GM12872 (cell line): ENCODE data around the gene HMG20A.

ENCODE experiments used
- TF ChIP-seq, protein P1 (sequence below): IDR thresholded peaks from 3 replicates; pipeline ENCODE4 v1.5.1; 2011; ENCODE audit warnings: low read depth, mild to moderate bottlenecking, low read length, moderate library complexity; ENCODE audit not compliant: insufficient read depth

HMG20A gene

DNA sequence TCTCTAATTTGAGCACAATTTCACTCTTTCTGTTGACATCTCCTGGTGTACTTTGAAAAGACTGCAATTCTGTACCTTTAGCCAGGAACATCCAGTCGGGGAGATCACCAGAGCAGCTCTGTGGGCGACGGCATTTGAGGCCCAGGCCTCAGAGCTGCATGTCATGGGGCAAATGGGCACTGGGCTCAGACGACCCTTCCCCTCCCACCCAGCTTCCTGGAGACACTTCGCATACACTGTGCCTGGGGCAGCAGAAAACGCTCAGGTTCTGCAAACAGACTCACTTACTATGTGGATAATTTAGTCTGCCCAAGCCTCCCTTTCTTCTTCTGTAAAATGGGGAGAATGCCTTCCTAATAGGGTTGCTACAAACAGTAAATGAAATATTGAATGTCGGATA, 96.9 kb downstream of the HMG20A start:
- TF ChIP-seq, protein P1, sequence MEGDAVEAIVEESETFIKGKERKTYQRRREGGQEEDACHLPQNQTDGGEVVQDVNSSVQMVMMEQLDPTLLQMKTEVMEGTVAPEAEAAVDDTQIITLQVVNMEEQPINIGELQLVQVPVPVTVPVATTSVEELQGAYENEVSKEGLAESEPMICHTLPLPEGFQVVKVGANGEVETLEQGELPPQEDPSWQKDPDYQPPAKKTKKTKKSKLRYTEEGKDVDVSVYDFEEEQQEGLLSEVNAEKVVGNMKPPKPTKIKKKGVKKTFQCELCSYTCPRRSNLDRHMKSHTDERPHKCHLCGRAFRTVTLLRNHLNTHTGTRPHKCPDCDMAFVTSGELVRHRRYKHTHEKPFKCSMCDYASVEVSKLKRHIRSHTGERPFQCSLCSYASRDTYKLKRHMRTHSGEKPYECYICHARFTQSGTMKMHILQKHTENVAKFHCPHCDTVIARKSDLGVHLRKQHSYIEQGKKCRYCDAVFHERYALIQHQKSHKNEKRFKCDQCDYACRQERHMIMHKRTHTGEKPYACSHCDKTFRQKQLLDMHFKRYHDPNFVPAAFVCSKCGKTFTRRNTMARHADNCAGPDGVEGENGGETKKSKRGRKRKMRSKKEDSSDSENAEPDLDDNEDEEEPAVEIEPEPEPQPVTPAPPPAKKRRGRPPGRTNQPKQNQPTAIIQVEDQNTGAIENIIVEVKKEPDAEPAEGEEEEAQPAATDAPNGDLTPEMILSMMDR = no peak

DNA sequence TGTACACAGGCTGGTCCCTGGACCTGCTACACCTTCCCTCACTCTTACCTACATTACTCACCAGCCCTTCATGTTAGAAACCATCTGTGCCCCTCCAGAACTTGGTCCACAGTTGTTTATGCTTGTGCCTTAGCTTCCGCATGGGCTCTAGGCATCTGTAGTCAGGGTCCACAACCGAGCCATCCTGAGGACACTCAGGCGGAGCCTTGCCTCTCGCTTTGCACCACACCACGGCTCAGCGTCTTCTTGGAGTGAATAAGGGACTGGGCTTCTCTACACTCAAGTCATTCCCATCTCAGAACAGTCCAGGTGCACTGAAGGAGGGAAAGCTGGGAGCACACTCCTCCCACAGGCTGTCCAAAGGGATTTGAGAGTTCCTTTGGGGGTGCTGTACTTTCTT, 97.8 kb downstream of the HMG20A start:
- TF ChIP-seq, protein P1 = no peak

DNA sequence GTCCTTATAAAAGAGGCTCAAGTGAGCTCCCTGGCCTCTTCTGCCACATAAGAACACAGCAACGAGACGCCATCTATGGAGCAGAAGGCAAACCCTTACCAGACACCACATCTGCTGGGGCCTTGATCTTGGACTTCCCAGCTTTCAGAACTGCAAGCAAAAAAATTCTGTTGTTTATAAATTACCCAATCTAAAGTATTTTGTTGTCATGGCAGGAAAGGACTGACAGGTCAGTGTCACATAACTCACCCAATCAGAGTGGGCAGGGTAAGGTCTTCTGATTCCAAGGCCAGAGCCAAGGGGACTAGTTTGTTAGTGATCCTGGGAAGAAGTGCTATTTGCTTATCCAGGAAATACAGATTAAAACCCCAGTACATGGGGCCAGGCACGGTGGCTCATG, 98.9 kb downstream of the HMG20A start:
- TF ChIP-seq, protein P1 = no peak

DNA sequence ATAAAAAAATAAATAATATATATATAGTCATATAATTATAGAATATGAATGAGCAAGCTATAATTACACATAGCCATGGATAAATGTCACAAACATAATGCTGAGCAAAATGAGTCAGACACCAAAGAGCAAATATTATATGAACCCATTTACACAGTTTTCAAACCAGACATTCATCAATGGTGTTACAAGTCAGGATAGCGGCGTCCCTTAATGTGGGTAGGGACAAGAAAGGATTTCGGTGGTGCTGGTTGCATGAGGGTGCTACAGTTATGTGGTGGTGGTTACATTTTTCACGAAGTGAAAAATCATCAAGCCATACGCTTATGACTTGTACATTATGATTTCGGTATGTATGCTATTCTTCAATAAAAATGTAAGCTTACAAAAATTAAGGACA, 100.5 kb downstream of the HMG20A start:
- TF ChIP-seq, protein P1 = no peak

DNA sequence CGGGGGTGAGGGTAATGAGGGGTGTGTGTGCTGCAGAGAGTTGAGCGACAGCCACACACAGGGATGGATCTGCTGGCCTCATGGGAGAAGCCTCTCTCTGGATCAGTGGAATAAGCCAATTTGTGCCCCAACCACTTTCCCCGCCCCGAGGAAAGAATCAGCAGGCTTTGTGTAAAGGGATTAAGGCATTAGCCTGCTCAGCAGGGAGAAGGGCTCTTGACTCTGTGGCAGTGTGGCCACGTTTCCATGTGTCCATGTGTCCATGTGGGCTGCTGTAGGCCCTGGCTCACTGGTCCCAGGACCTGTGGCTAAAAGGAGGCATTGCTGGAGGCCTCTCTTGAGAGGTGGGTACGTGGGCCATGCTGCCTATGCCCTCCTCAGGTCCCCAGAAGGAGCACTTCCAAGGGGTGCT, 104.7 kb downstream of the HMG20A start:
- TF ChIP-seq, protein P1 = no peak

DNA sequence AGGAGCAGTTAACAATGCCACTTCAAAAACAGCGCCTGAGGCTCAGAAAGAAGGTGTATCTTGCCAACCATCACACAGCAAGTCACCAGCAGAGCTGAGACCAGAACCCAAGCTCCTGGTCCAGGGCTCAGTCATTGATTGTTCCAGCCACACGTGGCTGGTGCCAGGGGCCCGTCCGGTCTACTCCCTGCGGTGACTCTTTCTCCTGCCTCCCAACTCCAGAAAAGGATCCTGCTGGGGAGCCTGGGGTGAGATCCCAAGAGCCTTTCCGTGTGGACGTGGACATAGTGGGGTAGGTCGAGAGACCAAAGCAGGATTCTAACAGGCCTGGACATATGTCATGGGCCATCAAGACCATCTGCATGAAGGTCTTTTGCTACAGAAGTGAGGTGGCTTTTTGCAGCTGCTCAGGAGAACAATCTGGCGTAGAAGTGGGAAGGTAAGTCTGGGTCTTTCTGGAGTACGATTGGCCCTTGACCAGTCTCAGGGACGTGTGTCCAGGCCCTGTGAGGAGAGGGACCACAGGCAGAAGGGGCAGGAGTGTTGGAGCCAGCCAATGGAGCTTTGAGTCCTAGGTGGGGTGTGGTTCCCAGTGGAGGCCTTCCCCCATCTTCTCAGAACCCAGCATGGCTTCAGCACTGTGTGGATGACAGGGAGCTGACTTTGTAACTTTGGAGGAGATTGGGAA, 105.4 kb downstream of the HMG20A start:
- TF ChIP-seq, protein P1 = no peak

DNA sequence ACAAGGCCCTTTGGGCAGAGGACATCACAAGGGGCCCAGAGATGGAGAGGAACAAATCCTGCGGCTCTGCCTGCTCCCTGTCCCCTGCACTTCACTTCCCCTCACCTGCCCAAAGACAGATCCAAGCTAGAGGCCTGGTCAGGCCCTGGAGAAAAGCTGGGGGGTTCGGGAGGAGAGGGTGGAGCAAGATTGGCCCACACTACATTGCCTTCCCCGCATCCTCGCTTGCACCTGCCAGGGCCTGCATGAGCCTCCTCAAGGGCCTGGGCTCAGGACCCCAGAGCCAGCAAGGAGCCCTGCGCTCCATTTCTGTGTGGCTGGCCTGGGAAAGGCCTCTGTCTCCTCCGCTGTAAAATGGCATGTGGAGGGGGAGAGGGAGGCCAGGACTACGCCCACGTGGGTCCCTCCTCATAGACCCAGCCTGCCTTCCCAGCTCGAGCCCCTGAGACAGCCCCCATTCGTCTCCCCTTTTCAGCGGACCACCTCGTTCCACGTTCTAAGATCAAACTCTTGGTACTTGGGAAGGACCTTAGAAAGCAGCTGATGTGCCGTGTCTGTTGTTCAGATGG, 106.0 kb downstream of the HMG20A start:
- TF ChIP-seq, protein P1 = no peak
